Measurements from ENCODE around the gene C5orf24. TPM values are rescaled to one million over a fixed set of nuclear protein-coding genes. Genes with fewer than 3 reads are reported as not detected.
"Not testable (repeated sequence)": the region's sequence is repeated elsewhere in the genome, so short reads cannot be mapped to it uniquely, and the experiment has no call there.

C5orf24 gene
- total RNA-seq, 2 donors from 2014 or later, result 30.4 to 33.2 TPM

- intact Hi-C loops (cut with DNase I, micrococcal nuclease); ATAC-seq; DNase-seq: not testable (repeated sequence)
Observed at GRCh38 chr5:134849434-134849933, 3.7 kb downstream of the C5orf24 start.

- ATAC-seq (no peak), DNase-seq (no peak)
- intact Hi-C loops (cut with DNase I, micrococcal nuclease), result no loop called here
Observed at GRCh38 chr5:134851307-134851923, 5.6 kb downstream of the C5orf24 start.

- ATAC-seq; intact Hi-C loops (cut with DNase I, micrococcal nuclease); DNase-seq: not testable (repeated sequence)
Observed at GRCh38 chr5:134856465-134856864, 10.7 kb downstream of the C5orf24 start.

GRCh38 chr5:134857401-134857800, 11.6 kb downstream of the C5orf24 start:
- ATAC-seq (peak; percentile 24), DNase-seq (no peak)
- intact Hi-C loops (cut with DNase I, micrococcal nuclease), result no loop called here

GRCh38 chr5:134864707-134865106, 18.9 kb downstream of the C5orf24 start:
- DNase-seq, result no peak
- intact Hi-C loops (cut with DNase I, micrococcal nuclease), result no loop called here
- ATAC-seq, result peak; percentile 51

GRCh38 chr5:134873494-134873893, 27.7 kb downstream of the C5orf24 start:
- DNase-seq (no peak), ATAC-seq (no peak)
- intact Hi-C loops (cut with DNase I, micrococcal nuclease), result no loop called here

GRCh38 chr5:134873987-134874830, 28.4 kb downstream of the C5orf24 start, which contains the start of gene TXNDC15:
TSS of gene TXNDC15 (plus strand) at chr5:134874371. CDS start at chr5:134874428, 57 bp downstream.
- DNase-seq, result peak; percentile 80 to 92
- intact Hi-C loops (cut with DNase I, micrococcal nuclease), result no loop called here
- ATAC-seq, result peak; percentile 98

GRCh38 chr5:134874831-134875655, 29.3 kb downstream of the C5orf24 start:
- ATAC-seq (peak; percentile 42), DNase-seq (peak; percentile 58 to 62)
- intact Hi-C loops (cut with DNase I, micrococcal nuclease), result no loop called here

GRCh38 chr5:134877159-134877558, 31.4 kb downstream of the C5orf24 start:
- ATAC-seq, result no peak
- intact Hi-C loops (cut with DNase I, micrococcal nuclease), result no loop called here
- no peak for DNase-seq

GRCh38 chr5:134878403-134878802, 32.6 kb downstream of the C5orf24 start:
- ATAC-seq (peak; percentile 5), DNase-seq (peak in 1 of 2 donors; percentile 38)
- intact Hi-C loops (cut with DNase I, micrococcal nuclease), result no loop called here

- ATAC-seq, result peak; percentile 48
- DNase-seq, result peak in 1 of 2 donors; percentile 26
- intact Hi-C loops (cut with DNase I, micrococcal nuclease), result no loop called here
Observed at GRCh38 chr5:134879456-134879855, 33.7 kb downstream of the C5orf24 start.

GRCh38 chr5:134880937-134881336, 35.2 kb downstream of the C5orf24 start:
- ATAC-seq; intact Hi-C loops (cut with DNase I, micrococcal nuclease); DNase-seq: not testable (repeated sequence)

- DNase-seq; intact Hi-C loops (cut with DNase I, micrococcal nuclease); ATAC-seq: not testable (repeated sequence)
Observed at GRCh38 chr5:134881711-134882110, 35.9 kb downstream of the C5orf24 start.

- no peak for ATAC-seq
- DNase-seq, result no peak
- intact Hi-C loops (cut with DNase I, micrococcal nuclease), result no loop called here
Observed at GRCh38 chr5:134887593-134888159, 41.9 kb downstream of the C5orf24 start.

GRCh38 chr5:134889335-134889734, 43.6 kb downstream of the C5orf24 start:
- intact Hi-C loops (cut with DNase I, micrococcal nuclease), result no loop called here
- DNase-seq, result no peak
- no peak for ATAC-seq

- ATAC-seq (no peak), DNase-seq (no peak)
- intact Hi-C loops (cut with DNase I, micrococcal nuclease), result no loop called here
Observed at GRCh38 chr5:134891473-134891872, 45.7 kb downstream of the C5orf24 start.

- intact Hi-C loops (cut with DNase I, micrococcal nuclease), result no loop called here
- ATAC-seq (no peak), DNase-seq (no peak)
Observed at GRCh38 chr5:134892282-134892681, 46.5 kb downstream of the C5orf24 start.

GRCh38 chr5:134892926-134893325, 47.2 kb downstream of the C5orf24 start:
- no peak for DNase-seq

More at GRCh38 chr5:134892926-134893325, 47.2 kb downstream of the C5orf24 start:
- intact Hi-C loops (cut with DNase I, micrococcal nuclease), result no loop called here
- no peak for ATAC-seq
